ENCODE data around the gene PTCD2. TPM values are rescaled to one million over a fixed set of nuclear protein-coding genes. Genes with fewer than 3 reads are reported as not detected.

PTCD2 gene
- total RNA-seq, 1 donor from 2014 or later = 2.6 TPM

DNA sequence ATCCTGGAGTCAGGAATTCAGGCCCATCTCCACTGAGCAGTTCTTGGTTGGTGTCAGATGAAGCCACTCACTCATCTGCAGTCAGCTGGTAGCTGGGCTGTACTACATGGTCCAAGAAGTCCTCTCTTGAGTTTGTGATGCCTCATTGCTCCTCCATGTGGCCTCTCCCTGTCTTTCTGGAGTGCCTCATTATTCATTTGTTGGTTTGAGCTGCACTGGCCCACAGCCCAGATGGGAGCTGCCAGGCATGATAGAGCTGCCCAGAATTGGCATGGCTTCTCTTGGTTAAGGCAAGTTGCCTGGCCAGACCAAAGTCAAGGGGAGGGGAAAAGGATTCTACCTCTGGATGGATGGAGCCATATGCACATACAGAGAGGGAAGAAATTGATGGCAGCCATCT, 8.0 kb downstream of the PTCD2 start:
- no peak overlapping the region for H3K27ac ChIP-seq (ENCODE audit: low read depth, low read length)
- no peak overlapping the region for H3K9ac ChIP-seq (ENCODE audit: low read depth in 1 of 3, low read length in 3 of 3)
- peaks cover 0 to 5% (median 2%) of the 10 kb centered on the region in 3 donors for H3K4me1 ChIP-seq (ENCODE audit: control insufficient read depth in 3 of 3, insufficient read depth in 3 of 3, low read length in 3 of 3)
- no peaks in the 10 kb centered on the region for H3K27me3 ChIP-seq (ENCODE audit: control insufficient read depth in 3 of 3, insufficient read depth in 3 of 3, low read length in 3 of 3)
- H3K9me3 ChIP-seq (ENCODE audit: control insufficient read depth in 3 of 3, low read length in 3 of 3) = no peaks in the 10 kb centered on the region
- H3K4me3 ChIP-seq (ENCODE audit: low read length in 3 of 3) = no peak overlapping the region
- H3K36me3 ChIP-seq (ENCODE audit: control insufficient read depth in 3 of 3, insufficient read depth in 3 of 3, low read length in 3 of 3) = peaks cover 13 to 49% (median 30%) of the 10 kb centered on the region in 3 donors

DNA sequence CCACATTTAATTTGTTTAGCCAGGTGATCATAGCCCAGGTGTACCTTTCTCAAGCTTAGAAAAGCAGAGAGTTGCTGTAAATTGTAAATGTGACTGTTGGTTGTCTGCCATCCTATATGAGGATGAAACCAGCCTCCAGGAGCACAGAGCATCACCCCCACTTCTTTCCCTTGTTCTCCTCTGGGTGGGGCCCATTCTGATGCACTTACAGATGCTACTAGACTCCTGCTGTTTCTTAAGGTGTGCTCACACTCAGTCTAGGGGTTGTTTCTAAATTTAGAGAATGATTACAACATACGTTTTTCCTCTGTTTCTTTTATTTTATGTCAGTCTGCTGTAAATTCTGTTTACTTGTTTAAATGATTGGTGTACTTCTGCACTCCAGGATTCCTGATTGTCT, 10.5 kb downstream of the PTCD2 start:
- Histone ChIP-seq H3K27ac (ENCODE audit: low read depth, low read length) (no peak overlapping the region), H3K4me1 (ENCODE audit: control insufficient read depth in 3 of 3, insufficient read depth in 3 of 3, low read length in 3 of 3) (peaks cover 0 to 5% (median 2%) of the 10 kb centered on the region in 3 donors), H3K27me3 (ENCODE audit: control insufficient read depth in 3 of 3, insufficient read depth in 3 of 3, low read length in 3 of 3) (no peaks in the 10 kb centered on the region), H3K36me3 (ENCODE audit: control insufficient read depth in 3 of 3, insufficient read depth in 3 of 3, low read length in 3 of 3) (peaks cover 10 to 38% (median 26%) of the 10 kb centered on the region in 3 donors), H3K4me3 (ENCODE audit: low read length in 3 of 3) (no peak overlapping the region), H3K9me3 (ENCODE audit: control insufficient read depth in 3 of 3, low read length in 3 of 3) (no peaks in the 10 kb centered on the region), H3K9ac (ENCODE audit: low read depth in 1 of 3, low read length in 3 of 3) (no peak overlapping the region)

DNA sequence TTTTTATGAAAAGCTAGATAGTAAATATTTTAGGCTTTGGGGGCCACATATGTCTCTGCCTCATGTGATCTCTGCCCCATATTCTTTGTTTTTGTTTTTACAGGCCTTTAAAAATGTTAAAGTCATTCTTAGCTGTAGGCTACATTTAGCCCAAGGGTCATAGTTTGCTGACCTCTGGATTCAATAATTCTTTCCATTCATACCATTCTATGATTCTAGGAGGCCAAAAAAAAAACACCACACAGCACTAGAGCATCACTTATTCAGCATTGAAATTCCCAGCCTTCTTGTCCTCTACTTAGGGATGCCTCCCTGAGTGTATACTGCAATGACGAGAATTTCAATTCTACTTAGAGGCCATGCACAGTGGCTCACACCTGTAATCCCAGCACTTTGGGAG, 17.0 kb downstream of the PTCD2 start:
- H3K27me3 ChIP-seq (ENCODE audit: control insufficient read depth in 3 of 3, insufficient read depth in 3 of 3, low read length in 3 of 3) = no peaks in the 10 kb centered on the region
- no peak overlapping the region for H3K27ac ChIP-seq (ENCODE audit: low read depth, low read length)
- H3K9me3 ChIP-seq (ENCODE audit: control insufficient read depth in 3 of 3, low read length in 3 of 3) = no peaks in the 10 kb centered on the region
- no peak overlapping the region for H3K9ac ChIP-seq (ENCODE audit: low read depth in 1 of 3, low read length in 3 of 3)
- H3K4me3 ChIP-seq (ENCODE audit: low read length in 3 of 3) = no peak overlapping the region
- peaks cover 4 to 22% (median 22%) of the 10 kb centered on the region in 3 donors for H3K36me3 ChIP-seq (ENCODE audit: control insufficient read depth in 3 of 3, insufficient read depth in 3 of 3, low read length in 3 of 3)
- no peaks in the 10 kb centered on the region for H3K4me1 ChIP-seq (ENCODE audit: control insufficient read depth in 3 of 3, insufficient read depth in 3 of 3, low read length in 3 of 3)

DNA sequence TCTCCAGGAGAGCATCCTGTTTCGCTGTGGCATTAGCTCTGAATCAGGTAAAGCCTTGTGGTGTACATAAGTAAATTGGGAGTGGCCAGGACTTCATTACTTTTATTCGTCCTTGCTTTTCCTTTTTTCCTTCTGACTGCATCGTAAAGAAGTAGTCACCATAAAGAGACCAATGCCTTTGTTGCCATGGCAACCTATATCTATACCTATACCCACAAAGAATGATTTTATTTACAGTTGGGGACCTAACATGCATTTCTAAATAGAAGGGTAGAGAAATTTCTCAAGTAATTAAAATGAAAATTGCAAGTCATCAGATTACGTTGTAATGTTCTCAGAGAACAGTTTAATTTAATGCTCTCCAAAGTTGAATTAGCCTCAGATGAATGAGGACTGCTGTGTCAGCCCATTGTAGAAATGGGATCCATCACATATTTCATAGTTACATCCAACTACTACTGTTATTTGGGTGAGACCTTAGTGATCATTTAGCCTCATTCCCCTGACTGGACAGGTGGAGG, 18.6 kb downstream of the PTCD2 start:
- H3K27ac ChIP-seq (ENCODE audit: low read depth, low read length) = peak overlapping the region; percentile 9
- no peaks in the 10 kb centered on the region for H3K9me3 ChIP-seq (ENCODE audit: control insufficient read depth in 3 of 3, low read length in 3 of 3)
- H3K27me3 ChIP-seq (ENCODE audit: control insufficient read depth in 3 of 3, insufficient read depth in 3 of 3, low read length in 3 of 3) = no peaks in the 10 kb centered on the region
- no peaks in the 10 kb centered on the region for H3K4me1 ChIP-seq (ENCODE audit: control insufficient read depth in 3 of 3, insufficient read depth in 3 of 3, low read length in 3 of 3)
- no peak overlapping the region for H3K9ac ChIP-seq (ENCODE audit: low read depth in 1 of 3, low read length in 3 of 3)
- peaks cover 7 to 28% (median 28%) of the 10 kb centered on the region in 3 donors for H3K36me3 ChIP-seq (ENCODE audit: control insufficient read depth in 3 of 3, insufficient read depth in 3 of 3, low read length in 3 of 3)
- H3K4me3 ChIP-seq (ENCODE audit: low read length in 3 of 3) = no peak overlapping the region

DNA sequence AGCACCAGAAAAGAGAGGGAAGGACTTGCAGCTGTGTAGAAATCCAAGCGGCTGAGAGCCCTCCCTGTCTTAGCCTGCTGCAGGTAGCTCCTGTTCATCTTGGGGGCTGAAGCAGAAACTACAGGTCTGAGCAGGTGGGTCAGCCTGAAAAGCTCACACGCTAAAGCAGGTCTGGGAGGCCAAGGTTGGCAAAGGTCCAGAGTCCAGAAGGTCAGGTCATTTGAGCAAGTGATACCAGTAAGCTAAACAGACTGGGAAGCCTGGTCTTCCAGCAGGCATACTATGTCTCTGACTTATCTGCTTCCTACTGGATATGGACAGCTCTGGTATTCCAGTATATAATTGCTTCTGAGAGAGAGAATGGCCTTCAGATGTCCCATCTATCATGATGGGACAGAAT, 26.2 kb downstream of the PTCD2 start:
- Histone ChIP-seq H3K27me3 (ENCODE audit: control insufficient read depth in 3 of 3, insufficient read depth in 3 of 3, low read length in 3 of 3) (no peaks in the 10 kb centered on the region), H3K36me3 (ENCODE audit: control insufficient read depth in 3 of 3, insufficient read depth in 3 of 3, low read length in 3 of 3) (peaks cover 3 to 20% (median 9%) of the 10 kb centered on the region in 3 donors), H3K4me3 (ENCODE audit: low read length in 3 of 3) (no peak overlapping the region), H3K9ac (ENCODE audit: low read depth in 1 of 3, low read length in 3 of 3) (no peak overlapping the region), H3K9me3 (ENCODE audit: control insufficient read depth in 3 of 3, low read length in 3 of 3) (no peaks in the 10 kb centered on the region), H3K27ac (ENCODE audit: low read depth, low read length) (no peak overlapping the region), H3K4me1 (ENCODE audit: control insufficient read depth in 3 of 3, insufficient read depth in 3 of 3, low read length in 3 of 3) (no peaks in the 10 kb centered on the region)

DNA sequence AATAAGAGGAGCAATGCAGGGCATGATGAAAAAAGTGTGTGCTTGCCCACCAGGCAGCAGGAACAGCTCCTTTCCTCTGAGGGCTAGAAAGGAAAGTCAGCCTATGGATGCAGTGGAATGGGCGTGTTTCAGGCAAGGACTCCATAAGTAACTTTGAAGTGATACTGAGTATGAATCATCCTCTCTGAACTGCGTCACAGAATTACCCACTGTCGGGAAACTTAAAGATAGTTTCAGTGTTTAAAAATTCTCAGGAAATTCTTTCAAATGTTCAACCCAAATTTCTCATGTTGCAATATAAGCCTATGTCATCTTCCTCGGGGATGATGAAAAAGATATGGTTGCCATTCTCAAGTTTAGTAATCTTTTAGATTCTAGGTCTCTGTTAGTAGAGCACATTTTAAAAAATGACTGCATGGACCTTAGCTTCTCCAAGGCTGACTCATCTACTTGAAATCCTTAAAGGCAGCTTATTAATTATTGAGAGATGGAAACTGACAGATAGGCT, 27.7 kb downstream of the PTCD2 start:
- no peak overlapping the region for H3K4me3 ChIP-seq (ENCODE audit: low read length in 3 of 3)
- peaks cover 3 to 16% (median 9%) of the 10 kb centered on the region in 3 donors for H3K36me3 ChIP-seq (ENCODE audit: control insufficient read depth in 3 of 3, insufficient read depth in 3 of 3, low read length in 3 of 3)
- no peaks in the 10 kb centered on the region for H3K9me3 ChIP-seq (ENCODE audit: control insufficient read depth in 3 of 3, low read length in 3 of 3)
- H3K4me1 ChIP-seq (ENCODE audit: control insufficient read depth in 3 of 3, insufficient read depth in 3 of 3, low read length in 3 of 3) = no peaks in the 10 kb centered on the region
- no peaks in the 10 kb centered on the region for H3K27me3 ChIP-seq (ENCODE audit: control insufficient read depth in 3 of 3, insufficient read depth in 3 of 3, low read length in 3 of 3)
- no peak overlapping the region for H3K9ac ChIP-seq (ENCODE audit: low read depth in 1 of 3, low read length in 3 of 3)
- H3K27ac ChIP-seq (ENCODE audit: low read depth, low read length) = no peak overlapping the region

DNA sequence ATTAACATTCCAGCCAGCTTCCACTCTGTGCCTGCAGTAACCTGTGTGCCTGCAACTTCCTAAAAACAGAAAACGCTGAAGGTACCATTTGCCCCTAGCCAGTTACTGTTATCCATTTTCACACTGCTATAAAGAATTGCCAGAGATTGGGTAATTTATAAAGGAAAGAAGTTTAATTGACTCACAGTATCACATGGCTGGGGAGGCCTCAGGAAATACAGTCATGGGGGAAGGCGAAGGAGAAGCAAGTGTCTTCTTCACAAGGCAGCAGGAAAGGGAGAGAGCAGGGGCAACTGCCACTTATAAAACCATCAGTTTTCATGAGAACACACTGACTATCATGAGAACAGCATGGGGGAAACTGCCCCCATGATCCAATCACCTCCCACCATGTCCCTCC, 31.2 kb downstream of the PTCD2 start:
- H3K9me3 ChIP-seq (ENCODE audit: control insufficient read depth in 3 of 3, low read length in 3 of 3) = no peaks in the 10 kb centered on the region
- no peaks in the 10 kb centered on the region for H3K4me1 ChIP-seq (ENCODE audit: control insufficient read depth in 3 of 3, insufficient read depth in 3 of 3, low read length in 3 of 3)
- H3K9ac ChIP-seq (ENCODE audit: low read depth in 1 of 3, low read length in 3 of 3) = no peak overlapping the region
- no peak overlapping the region for H3K4me3 ChIP-seq (ENCODE audit: low read length in 3 of 3)
- no peak overlapping the region for H3K27ac ChIP-seq (ENCODE audit: low read depth, low read length)
- no peaks in the 10 kb centered on the region for H3K27me3 ChIP-seq (ENCODE audit: control insufficient read depth in 3 of 3, insufficient read depth in 3 of 3, low read length in 3 of 3)
- H3K36me3 ChIP-seq (ENCODE audit: control insufficient read depth in 3 of 3, insufficient read depth in 3 of 3, low read length in 3 of 3) = peaks cover 0 to 6% (median 0%) of the 10 kb centered on the region in 3 donors

DNA sequence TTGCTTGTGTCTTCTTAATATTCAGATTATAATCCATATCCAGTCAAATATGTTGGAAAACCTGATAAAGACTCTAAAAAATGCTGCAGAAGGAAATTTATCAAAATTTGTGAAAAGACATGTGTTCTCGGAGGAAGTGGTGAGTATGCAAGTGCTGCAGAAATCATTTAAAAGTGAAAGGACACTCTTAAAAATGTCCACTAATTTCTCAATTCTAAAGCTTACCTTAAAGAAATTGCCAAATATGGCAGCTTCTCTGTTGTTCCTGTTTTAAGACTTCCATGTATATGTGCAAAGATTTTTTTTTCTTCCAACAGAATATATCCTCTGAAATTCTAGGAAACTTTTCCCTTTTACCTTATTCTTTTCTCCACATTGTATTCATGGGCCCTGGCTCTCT, 32.4 kb downstream of the PTCD2 start:
- H3K36me3 ChIP-seq (ENCODE audit: control insufficient read depth in 3 of 3, insufficient read depth in 3 of 3, low read length in 3 of 3) = peaks cover 0 to 6% (median 0%) of the 10 kb centered on the region in 3 donors
- no peak overlapping the region for H3K27ac ChIP-seq (ENCODE audit: low read depth, low read length)
- H3K9me3 ChIP-seq (ENCODE audit: control insufficient read depth in 3 of 3, low read length in 3 of 3) = no peaks in the 10 kb centered on the region
- H3K4me1 ChIP-seq (ENCODE audit: control insufficient read depth in 3 of 3, insufficient read depth in 3 of 3, low read length in 3 of 3) = no peaks in the 10 kb centered on the region
- H3K27me3 ChIP-seq (ENCODE audit: control insufficient read depth in 3 of 3, insufficient read depth in 3 of 3, low read length in 3 of 3) = no peaks in the 10 kb centered on the region
- H3K9ac ChIP-seq (ENCODE audit: low read depth in 1 of 3, low read length in 3 of 3) = no peak overlapping the region
- H3K4me3 ChIP-seq (ENCODE audit: low read length in 3 of 3) = no peak overlapping the region

DNA sequence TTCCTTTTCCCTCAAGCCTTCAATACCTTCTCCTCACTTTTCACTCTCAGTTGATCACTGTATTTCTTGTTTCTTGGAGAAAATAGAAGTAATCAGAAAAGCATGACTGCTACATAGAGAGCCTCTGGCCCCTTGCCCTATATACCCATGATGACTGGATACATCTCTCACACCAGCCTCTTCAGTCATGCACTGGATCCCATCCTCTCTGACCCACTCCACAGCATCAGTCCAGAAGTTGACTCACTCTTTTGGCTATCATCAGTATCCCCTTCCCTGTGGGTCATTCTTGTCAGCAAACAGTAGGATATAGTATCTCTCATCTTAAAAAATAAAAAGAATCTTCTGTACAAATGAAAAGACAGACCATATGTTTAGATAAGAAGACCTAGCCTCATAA, 32.9 kb downstream of the PTCD2 start:
- no peak overlapping the region for H3K4me3 ChIP-seq (ENCODE audit: low read length in 3 of 3)
- H3K9ac ChIP-seq (ENCODE audit: low read depth in 1 of 3, low read length in 3 of 3) = no peak overlapping the region
- no peak overlapping the region for H3K27ac ChIP-seq (ENCODE audit: low read depth, low read length)
- no peaks in the 10 kb centered on the region for H3K27me3 ChIP-seq (ENCODE audit: control insufficient read depth in 3 of 3, insufficient read depth in 3 of 3, low read length in 3 of 3)
- H3K4me1 ChIP-seq (ENCODE audit: control insufficient read depth in 3 of 3, insufficient read depth in 3 of 3, low read length in 3 of 3) = no peaks in the 10 kb centered on the region
- H3K9me3 ChIP-seq (ENCODE audit: control insufficient read depth in 3 of 3, low read length in 3 of 3) = no peaks in the 10 kb centered on the region
- H3K36me3 ChIP-seq (ENCODE audit: control insufficient read depth in 3 of 3, insufficient read depth in 3 of 3, low read length in 3 of 3) = peaks cover 0 to 6% (median under 1%) of the 10 kb centered on the region in 3 donors

DNA sequence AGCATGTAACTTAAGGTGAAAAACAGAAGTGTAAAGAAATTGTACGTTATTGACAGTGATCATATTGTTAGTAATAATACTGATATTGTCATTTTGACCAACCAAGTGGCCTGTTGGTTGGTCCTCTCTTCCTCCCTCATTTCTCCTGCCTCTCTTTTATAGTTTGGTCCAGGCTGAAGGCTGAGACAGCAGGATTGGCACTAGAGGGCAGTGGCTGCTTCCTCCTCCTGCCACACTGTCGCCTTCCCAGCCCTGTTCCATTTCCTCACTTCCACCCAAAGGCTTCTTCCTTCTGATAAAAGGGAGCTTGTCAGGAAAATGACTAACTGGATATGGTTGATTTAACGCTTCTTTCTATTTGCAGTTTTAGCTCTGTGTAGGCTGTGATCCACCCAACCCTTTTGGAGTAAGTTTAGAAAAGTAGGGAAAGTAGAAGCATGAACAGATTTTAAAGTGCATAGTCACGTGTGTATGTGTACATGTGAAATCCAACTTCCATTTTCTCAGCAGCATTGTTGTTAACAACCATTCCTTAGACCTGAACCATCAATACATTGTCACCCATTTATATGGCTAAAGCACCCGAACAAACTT, 35.6 kb downstream of the PTCD2 start:
- no peaks in the 10 kb centered on the region for H3K4me1 ChIP-seq (ENCODE audit: control insufficient read depth in 3 of 3, insufficient read depth in 3 of 3, low read length in 3 of 3)
- peaks cover 10 to 26% (median 10%) of the 10 kb centered on the region in 3 donors for H3K36me3 ChIP-seq (ENCODE audit: control insufficient read depth in 3 of 3, insufficient read depth in 3 of 3, low read length in 3 of 3)
- H3K4me3 ChIP-seq (ENCODE audit: low read length in 3 of 3) = no peak overlapping the region
- no peaks in the 10 kb centered on the region for H3K27me3 ChIP-seq (ENCODE audit: control insufficient read depth in 3 of 3, insufficient read depth in 3 of 3, low read length in 3 of 3)
- H3K27ac ChIP-seq (ENCODE audit: low read depth, low read length) = no peak overlapping the region
- no peak overlapping the region for H3K9ac ChIP-seq (ENCODE audit: low read depth in 1 of 3, low read length in 3 of 3)
- no peaks in the 10 kb centered on the region for H3K9me3 ChIP-seq (ENCODE audit: control insufficient read depth in 3 of 3, low read length in 3 of 3)
